Activated CD8-positive, alpha-beta memory T cell treated with anti-CD3 and anti-CD28 coated beads, Interleukin-2, amount 50 U/mL, for 1 hour (primary cell): ENCODE data around the gene NECAB3.

ENCODE experiments used
- DNase-seq: peaks from one replicate; pipeline ENCODE4 v3.0.0-alpha.2; 2020; ENCODE audit errors: extremely low read depth

Gene NECAB3

DNA sequence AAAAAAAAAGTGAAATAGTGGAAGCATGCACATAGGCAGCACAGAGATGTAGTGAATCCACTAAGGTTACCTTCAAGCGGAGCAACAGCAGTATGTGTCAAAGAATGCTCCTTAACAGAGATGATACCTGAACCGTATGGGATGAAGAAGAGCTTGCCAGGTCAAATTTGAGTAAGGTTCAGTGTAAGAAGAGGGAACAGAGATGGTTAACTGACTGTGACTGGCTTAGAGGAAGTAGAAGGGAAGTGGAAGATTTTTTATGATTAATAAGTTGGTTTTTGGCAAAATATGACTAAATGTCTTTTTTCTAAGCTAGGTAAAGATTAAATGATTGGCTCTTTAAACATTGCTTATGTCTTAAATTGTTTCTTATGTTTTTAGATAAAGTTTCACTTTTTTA is 64.7 kb downstream of the NECAB3 start:
- DNase-seq = no peak
